ENCODE measurements around the gene PPP1R1C. TPM values are rescaled to one million over a fixed set of nuclear protein-coding genes. Genes with fewer than 3 reads are reported as not detected.

The PPP1R1C gene
- total and polyA plus RNA-seq, 4 donors = 7.8 to 27.3 (median 9.7) TPM

- DNase-seq (ENCODE audit: low read depth in 4 of 6, low spot score in 6 of 6) = no peak
- Histone ChIP-seq H3K4me3 (ENCODE audit: low read depth, low read length) (no peak overlapping the region), H3K27me3 (ENCODE audit: control insufficient read depth, insufficient read depth, low read length) (no peaks in the 10 kb centered on the region), H3K36me3 (ENCODE audit: control insufficient read depth, insufficient read depth, low read length) (no peaks in the 10 kb centered on the region), H3K27ac (ENCODE audit: low read depth, low read length) (no peak overlapping the region), H3K4me1 (ENCODE audit: control insufficient read depth, insufficient read depth, low read length) (no peaks in the 10 kb centered on the region), H3K9me3 (ENCODE audit: control insufficient read depth, insufficient read depth, low read length) (no peaks in the 10 kb centered on the region)
- WGBS (ENCODE audit: insufficient coverage) = 90% methylated on average over 1 of the region's 2 CpGs
Measured at GRCh38 chr2:181970160-181970794, 15.4 kb upstream of the PPP1R1C start.

DNA sequence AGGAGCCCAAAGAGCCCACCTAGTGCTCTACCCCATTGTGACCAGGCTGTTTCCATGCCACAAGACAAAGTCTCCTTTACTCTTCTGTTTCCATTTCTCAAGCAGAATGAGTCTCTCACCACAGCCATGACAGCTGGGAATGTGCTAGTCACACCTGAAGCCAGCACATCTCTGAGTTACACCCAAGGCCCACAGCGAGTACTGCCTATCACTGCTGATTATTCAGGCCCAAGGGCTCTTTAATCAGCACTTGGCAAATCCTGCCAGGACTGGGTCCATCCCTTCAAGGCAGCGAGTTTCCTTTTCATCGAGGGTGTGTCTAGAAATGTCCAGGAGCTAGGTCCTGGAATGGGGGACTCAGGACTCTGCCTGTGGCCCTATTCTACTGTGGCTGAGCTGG lies 14.6 kb upstream of the PPP1R1C start:
- Histone ChIP-seq H3K4me3 (ENCODE audit: low read depth, low read length) (no peak overlapping the region), H3K36me3 (ENCODE audit: control insufficient read depth, insufficient read depth, low read length) (no peaks in the 10 kb centered on the region), H3K27ac (ENCODE audit: low read depth, low read length) (no peak overlapping the region), H3K4me1 (ENCODE audit: control insufficient read depth, insufficient read depth, low read length) (no peaks in the 10 kb centered on the region), H3K9me3 (ENCODE audit: control insufficient read depth, insufficient read depth, low read length) (no peaks in the 10 kb centered on the region), H3K27me3 (ENCODE audit: control insufficient read depth, insufficient read depth, low read length) (no peaks in the 10 kb centered on the region)
- no peak for DNase-seq (ENCODE audit: low read depth in 4 of 6, low spot score in 6 of 6)
- 92% methylated on average over 1 of the region's 3 CpGs for WGBS (ENCODE audit: insufficient coverage)

GRCh38 chr2:181972431-181973170 lies 13.1 kb upstream of the PPP1R1C start:
- Histone ChIP-seq H3K4me1 (ENCODE audit: control insufficient read depth, insufficient read depth, low read length) (no peaks in the 10 kb centered on the region), H3K27me3 (ENCODE audit: control insufficient read depth, insufficient read depth, low read length) (no peaks in the 10 kb centered on the region), H3K27ac (ENCODE audit: low read depth, low read length) (no peak overlapping the region), H3K9me3 (ENCODE audit: control insufficient read depth, insufficient read depth, low read length) (no peaks in the 10 kb centered on the region), H3K4me3 (ENCODE audit: low read depth, low read length) (no peak overlapping the region), H3K36me3 (ENCODE audit: control insufficient read depth, insufficient read depth, low read length) (no peaks in the 10 kb centered on the region)
- WGBS (ENCODE audit: insufficient coverage) = no CpG with 5 or more reads among the region's 5 CpGs
- DNase-seq (ENCODE audit: low read depth in 4 of 6, low spot score in 6 of 6) = peak in 1 of 6 donors; percentile 27

GRCh38 chr2:181973171-181973783 lies 12.4 kb upstream of the PPP1R1C start:
- H3K27ac ChIP-seq (ENCODE audit: low read depth, low read length) = no peak overlapping the region
- H3K4me3 ChIP-seq (ENCODE audit: low read depth, low read length) = no peak overlapping the region
- no peaks in the 10 kb centered on the region for H3K36me3 ChIP-seq (ENCODE audit: control insufficient read depth, insufficient read depth, low read length)
- no peaks in the 10 kb centered on the region for H3K4me1 ChIP-seq (ENCODE audit: control insufficient read depth, insufficient read depth, low read length)
- WGBS (ENCODE audit: insufficient coverage) = 69% methylated on average over 1 of the region's 5 CpGs
- DNase-seq (ENCODE audit: low read depth in 4 of 6, low spot score in 6 of 6) = no peak
- no peaks in the 10 kb centered on the region for H3K9me3 ChIP-seq (ENCODE audit: control insufficient read depth, insufficient read depth, low read length)
- no peaks in the 10 kb centered on the region for H3K27me3 ChIP-seq (ENCODE audit: control insufficient read depth, insufficient read depth, low read length)

DNA sequence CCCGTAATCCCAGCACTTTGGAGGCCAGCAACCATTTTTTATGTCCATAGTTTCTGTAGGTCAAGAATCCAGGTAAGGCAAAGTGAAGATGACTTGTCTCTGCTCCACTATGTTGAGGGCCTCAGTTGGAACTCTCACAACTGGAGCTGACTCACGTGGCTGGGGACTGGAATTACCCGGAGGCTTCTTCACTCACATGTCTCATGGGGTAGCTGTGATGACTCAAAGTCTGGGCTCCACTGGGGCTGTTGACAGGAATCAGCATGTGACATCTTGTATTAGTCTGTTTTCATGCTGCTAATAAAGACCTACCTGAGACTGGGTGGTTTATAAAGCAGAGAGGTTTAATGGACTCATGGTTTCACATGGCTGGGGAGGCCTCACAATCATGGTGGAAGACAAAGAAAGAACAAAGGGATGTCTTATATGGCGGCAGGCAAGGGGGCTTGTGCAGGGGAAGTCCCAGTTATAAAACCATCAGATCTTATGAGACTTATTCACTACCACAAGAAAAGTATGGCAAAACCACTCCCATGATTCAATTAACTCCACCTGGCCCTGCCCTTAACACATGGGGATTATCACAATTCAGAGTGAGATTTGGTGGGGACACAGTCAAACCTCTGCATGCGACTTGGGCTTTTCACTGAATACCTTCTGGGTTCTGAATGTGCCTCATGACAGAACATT lies 7.8 kb upstream of the PPP1R1C start:
- no peak for DNase-seq (ENCODE audit: low read depth in 4 of 6, low spot score in 6 of 6)
- WGBS (ENCODE audit: insufficient coverage) = 96% methylated on average over 4 of the region's 5 CpGs
- no peaks in the 10 kb centered on the region for H3K36me3 ChIP-seq (ENCODE audit: control insufficient read depth, insufficient read depth, low read length)
- no peak overlapping the region for H3K4me3 ChIP-seq (ENCODE audit: low read depth, low read length)
- H3K27ac ChIP-seq (ENCODE audit: low read depth, low read length) = no peak overlapping the region
- no peaks in the 10 kb centered on the region for H3K4me1 ChIP-seq (ENCODE audit: control insufficient read depth, insufficient read depth, low read length)
- H3K27me3 ChIP-seq (ENCODE audit: control insufficient read depth, insufficient read depth, low read length) = no peaks in the 10 kb centered on the region
- no peaks in the 10 kb centered on the region for H3K9me3 ChIP-seq (ENCODE audit: control insufficient read depth, insufficient read depth, low read length)

DNA sequence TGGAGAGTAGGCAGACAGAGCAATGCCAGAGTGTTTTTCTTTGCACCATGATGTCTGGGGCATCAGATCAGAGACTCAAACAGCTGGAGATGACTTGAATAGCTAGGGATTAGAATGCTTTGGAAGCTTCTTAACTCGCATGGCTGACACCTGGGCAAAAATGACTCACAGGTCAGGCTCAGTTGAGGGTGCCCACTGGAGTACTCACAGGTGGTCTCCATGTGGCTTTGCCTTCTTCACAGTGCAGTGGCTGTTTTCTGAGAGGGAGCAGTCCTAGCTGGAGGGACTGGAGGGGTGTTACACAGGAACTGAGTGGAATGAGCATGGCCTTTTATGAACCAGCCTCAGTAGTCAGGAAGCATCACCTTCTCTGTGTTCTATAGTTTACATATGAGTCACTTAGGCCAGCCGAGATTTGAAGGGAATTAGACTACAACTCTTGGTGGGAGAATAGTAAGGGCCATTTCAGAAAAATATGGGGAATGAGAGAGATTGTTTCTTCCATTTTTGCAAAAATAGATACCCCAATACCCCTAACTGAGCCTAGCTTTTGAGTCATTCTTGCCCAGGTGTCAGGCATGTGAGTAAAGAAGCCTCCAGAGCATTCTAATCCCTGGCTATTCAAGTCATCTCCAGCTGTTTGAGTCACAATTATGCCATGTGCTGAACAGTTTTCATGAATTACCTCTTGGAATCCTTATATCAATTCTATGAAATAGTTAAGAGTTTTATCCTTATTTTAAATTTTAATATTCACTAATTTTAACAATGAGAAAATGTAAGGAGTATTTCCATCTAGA lies 7.1 kb upstream of the PPP1R1C start:
- Histone ChIP-seq H3K36me3 (ENCODE audit: control insufficient read depth, insufficient read depth, low read length) (no peaks in the 10 kb centered on the region), H3K4me1 (ENCODE audit: control insufficient read depth, insufficient read depth, low read length) (no peaks in the 10 kb centered on the region), H3K27me3 (ENCODE audit: control insufficient read depth, insufficient read depth, low read length) (no peaks in the 10 kb centered on the region), H3K27ac (ENCODE audit: low read depth, low read length) (no peak overlapping the region), H3K9me3 (ENCODE audit: control insufficient read depth, insufficient read depth, low read length) (no peaks in the 10 kb centered on the region), H3K4me3 (ENCODE audit: low read depth, low read length) (no peak overlapping the region)
- 92% methylated on average over 1 of the region's 2 CpGs for WGBS (ENCODE audit: insufficient coverage)
- no peak for DNase-seq (ENCODE audit: low read depth in 4 of 6, low spot score in 6 of 6)

DNA sequence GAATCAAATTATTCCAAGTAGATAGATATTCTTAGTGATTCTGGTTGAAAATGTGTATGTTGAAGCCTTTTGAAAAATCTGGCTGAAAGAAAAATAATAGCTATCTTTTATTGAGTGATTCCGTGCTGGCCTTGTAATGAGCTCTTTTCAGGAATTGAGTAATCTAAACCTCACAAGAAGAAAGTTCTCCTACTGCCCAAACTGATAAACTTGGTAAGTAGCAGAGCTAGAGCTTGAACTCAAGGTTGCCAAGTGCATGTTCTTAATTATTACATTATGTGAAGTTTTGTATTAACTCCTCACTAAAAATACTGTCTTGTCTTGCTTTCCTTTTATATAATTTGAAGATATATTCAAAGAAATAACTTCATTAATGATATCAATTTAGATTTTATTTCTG lies 1.6 kb upstream of the PPP1R1C start:
- DNase-seq (ENCODE audit: low read depth in 4 of 6, low spot score in 6 of 6) = no peak
- Histone ChIP-seq H3K36me3 (ENCODE audit: control insufficient read depth, insufficient read depth, low read length) (no peaks in the 10 kb centered on the region), H3K27me3 (ENCODE audit: control insufficient read depth, insufficient read depth, low read length) (no peaks in the 10 kb centered on the region), H3K4me1 (ENCODE audit: control insufficient read depth, insufficient read depth, low read length) (no peaks in the 10 kb centered on the region), H3K9me3 (ENCODE audit: control insufficient read depth, insufficient read depth, low read length) (no peaks in the 10 kb centered on the region), H3K27ac (ENCODE audit: low read depth, low read length) (no peak overlapping the region), H3K4me3 (ENCODE audit: low read depth, low read length) (no peak overlapping the region)
- no CpG with 5 or more reads among the region's 1 CpG for WGBS (ENCODE audit: insufficient coverage)

GRCh38 chr2:181984814-181985631 lies 630 bp upstream of the PPP1R1C start:
- WGBS (ENCODE audit: insufficient coverage) = 89% methylated on average over 2 of the region's 4 CpGs
- H3K4me3 ChIP-seq (ENCODE audit: low read depth, low read length) = no peak overlapping the region

More at GRCh38 chr2:181984814-181985631, 630 bp upstream of the PPP1R1C start:
- Histone ChIP-seq H3K27me3 (ENCODE audit: control insufficient read depth, insufficient read depth, low read length) (no peaks in the 10 kb centered on the region), H3K9me3 (ENCODE audit: control insufficient read depth, insufficient read depth, low read length) (no peaks in the 10 kb centered on the region), H3K27ac (ENCODE audit: low read depth, low read length) (peak overlapping the region; percentile 59), H3K4me1 (ENCODE audit: control insufficient read depth, insufficient read depth, low read length) (no peaks in the 10 kb centered on the region), H3K36me3 (ENCODE audit: control insufficient read depth, insufficient read depth, low read length) (no peaks in the 10 kb centered on the region)
- DNase-seq (ENCODE audit: low read depth in 4 of 6, low spot score in 6 of 6) = peak in 1 of 6 donors; percentile 8
